Mononuclear cell (primary cell): ENCODE results near the gene DTNBP1. TPM values are rescaled to one million over a fixed set of nuclear protein-coding genes. Genes with fewer than 3 reads are reported as not detected.

Experiments used
- H3K27me3 ChIP-seq: 2 replicates; pipeline ENCODE4 v1.6.0; 2011; ENCODE audit warnings: low read length, control low read depth; ENCODE audit not compliant: insufficient read depth
- H3K4me1 ChIP-seq: 2 replicates; pipeline ENCODE4 v1.5.1; 2011; ENCODE audit warnings: mild to moderate bottlenecking, low read length, control low read depth; ENCODE audit not compliant: insufficient read depth
- H3K4me3 ChIP-seq: 2 replicates; pipeline ENCODE4 v1.5.1; 2011; ENCODE audit warnings: mild to moderate bottlenecking, low read length, moderate library complexity
- H3K9me3 ChIP-seq: 2 replicates; pipeline ENCODE4 v1.5.1; 2011; ENCODE audit warnings: low read depth, mild to moderate bottlenecking, control low read depth, low read length
- total RNA-seq: library from RNA; depleted of rRNA; stranded (reverse); fragments of >200 nt; gene quantifications from one replicate; pipeline ENCODE4 v1.2.3, GENCODE V29; 2012

The DTNBP1 gene
- total RNA-seq, 1 donor = 7.7 TPM

DNA sequence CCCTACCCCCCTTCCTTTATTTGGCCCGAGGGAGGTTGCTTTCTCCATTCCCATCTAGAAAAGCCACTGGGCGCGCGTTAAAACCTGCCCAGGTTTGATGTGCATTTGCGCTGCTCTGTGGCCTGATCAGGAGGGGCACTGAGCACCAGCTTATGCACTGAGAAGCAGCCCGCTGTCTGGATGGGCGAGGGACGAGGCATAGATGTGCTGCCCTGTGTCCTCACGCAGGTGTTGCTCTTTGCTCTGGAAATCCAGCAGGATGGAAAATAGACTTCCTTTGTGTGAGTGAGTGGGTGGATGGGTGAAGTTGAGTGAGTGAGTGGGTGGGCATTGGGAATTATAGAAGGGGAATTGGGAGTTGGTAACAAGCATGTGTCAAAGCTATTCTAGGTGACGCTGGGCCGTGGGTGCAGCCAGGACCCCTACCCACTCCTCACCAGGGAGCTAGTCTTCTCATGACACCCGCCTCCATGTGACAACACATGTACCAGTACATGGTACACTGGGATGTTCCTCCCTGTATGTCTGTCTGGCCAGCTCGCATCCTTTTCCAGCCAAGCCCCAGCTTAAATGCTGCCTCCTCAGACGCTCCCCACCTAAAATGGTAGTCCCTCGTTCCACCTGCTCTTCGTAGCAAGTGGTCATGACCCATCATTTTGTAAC lies 162.6 kb downstream of the DTNBP1 start:
- no peaks in the 10 kb centered on the region for H3K9me3 ChIP-seq
- no peaks in the 10 kb centered on the region for H3K27me3 ChIP-seq
- no peak overlapping the region for H3K4me3 ChIP-seq
- peaks cover 3% of the 10 kb centered on the region for H3K4me1 ChIP-seq

DNA sequence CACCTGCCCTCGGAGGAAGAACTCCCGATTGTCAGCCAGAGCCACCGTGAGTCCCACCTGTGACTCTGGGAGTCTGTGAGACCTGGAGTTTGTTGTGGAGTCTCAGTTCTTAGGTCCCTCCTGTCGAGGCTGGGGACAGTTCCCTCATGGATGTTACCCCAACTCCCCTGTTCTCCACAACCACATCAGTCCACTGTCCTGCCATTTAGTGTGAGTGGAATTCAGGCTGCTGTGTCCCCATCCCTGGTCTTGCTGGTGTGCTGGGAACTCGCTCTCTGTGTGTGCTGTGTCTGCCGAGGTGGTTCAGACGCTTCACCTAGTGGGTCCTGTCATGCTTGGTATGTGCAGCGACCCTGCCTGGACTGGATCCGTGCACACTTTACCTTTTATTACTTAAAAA lies 163.2 kb downstream of the DTNBP1 start:
- no peaks in the 10 kb centered on the region for H3K9me3 ChIP-seq
- H3K4me1 ChIP-seq = peaks cover 3% of the 10 kb centered on the region
- no peaks in the 10 kb centered on the region for H3K27me3 ChIP-seq
- H3K4me3 ChIP-seq = no peak overlapping the region

DNA sequence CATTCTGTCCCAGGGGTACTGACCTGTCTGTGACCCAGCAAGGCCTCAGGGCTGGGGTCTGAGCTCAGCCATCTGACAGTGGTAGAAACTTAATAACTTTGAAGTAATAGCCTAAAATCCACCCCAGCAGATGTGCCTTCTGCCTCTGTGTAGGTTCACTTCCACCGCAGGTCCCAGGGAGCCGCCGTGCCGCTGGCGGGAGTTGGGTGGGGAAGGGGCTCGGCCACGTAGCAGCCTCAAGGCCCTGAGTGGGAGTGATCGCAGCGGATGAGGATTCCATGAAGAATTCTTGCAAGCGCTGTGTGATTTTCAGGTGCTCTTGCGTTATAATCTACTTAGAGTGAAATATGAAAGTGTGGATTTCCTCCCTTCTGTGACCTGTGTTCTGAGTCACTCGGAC lies 163.7 kb downstream of the DTNBP1 start:
- Histone ChIP-seq H3K4me3 (no peak overlapping the region), H3K9me3 (no peaks in the 10 kb centered on the region), H3K27me3 (no peaks in the 10 kb centered on the region), H3K4me1 (peaks cover 3% of the 10 kb centered on the region)

DNA sequence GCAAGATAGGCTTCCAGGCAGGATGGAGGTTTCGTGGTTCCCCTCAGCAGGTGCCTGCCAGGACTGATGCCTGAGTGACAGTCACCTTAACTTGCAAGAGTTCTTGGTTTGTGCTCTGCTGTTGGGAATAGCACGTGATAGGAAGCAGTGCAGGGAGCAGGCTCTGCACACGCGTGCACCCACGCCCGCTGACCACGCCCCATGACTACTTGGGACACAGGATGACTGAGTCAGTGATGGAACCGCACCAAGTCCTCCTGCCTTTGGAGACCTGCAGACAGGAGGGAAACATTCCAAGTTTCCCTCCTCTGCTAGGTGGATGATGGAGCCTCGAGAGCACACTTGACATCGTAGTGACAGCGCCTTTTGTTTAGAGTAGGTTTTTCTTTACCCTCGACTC lies 164.2 kb downstream of the DTNBP1 start:
- Histone ChIP-seq H3K9me3 (no peaks in the 10 kb centered on the region), H3K4me3 (no peak overlapping the region), H3K4me1 (peaks cover 3% of the 10 kb centered on the region), H3K27me3 (no peaks in the 10 kb centered on the region)

DNA sequence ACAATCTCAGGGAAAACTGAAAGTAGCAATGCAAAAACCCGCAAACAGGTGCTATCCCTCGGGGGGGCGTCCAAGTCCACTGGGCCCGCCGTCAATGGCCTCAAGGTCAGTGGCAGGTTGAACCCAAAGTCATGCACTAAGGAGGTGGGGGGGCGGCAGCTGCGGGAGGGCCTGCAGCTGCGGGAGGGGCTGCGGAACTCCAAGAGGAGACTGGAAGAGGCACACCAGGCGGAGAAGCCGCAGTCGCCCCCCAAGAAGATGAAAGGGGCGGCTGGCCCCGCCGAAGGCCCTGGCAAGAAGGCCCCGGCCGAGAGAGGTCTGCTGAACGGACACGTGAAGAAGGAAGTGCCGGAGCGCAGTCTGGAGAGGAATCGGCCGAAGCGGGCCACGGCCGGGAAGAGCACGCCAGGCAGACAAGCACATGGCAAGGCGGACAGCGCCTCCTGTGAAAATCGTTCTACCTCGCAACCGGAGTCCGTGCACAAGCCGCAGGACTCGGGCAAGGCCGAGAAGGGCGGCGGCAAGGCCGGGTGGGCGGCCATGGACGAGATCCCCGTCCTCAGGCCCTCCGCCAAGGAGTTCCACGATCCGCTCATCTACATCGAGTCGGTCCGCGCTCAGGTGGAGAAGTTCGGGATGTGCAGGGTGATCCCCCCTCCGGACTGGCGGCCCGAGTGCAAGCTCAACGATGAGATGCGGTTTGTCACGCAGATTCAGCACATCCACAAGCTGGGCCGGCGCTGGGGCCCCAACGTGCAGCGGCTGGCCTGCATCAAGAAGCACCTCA lies 166.3 kb downstream of the DTNBP1 start:
- Histone ChIP-seq H3K4me1 (peaks cover 5% of the 10 kb centered on the region), H3K9me3 (no peaks in the 10 kb centered on the region), H3K4me3 (no peak overlapping the region), H3K27me3 (no peaks in the 10 kb centered on the region)

DNA sequence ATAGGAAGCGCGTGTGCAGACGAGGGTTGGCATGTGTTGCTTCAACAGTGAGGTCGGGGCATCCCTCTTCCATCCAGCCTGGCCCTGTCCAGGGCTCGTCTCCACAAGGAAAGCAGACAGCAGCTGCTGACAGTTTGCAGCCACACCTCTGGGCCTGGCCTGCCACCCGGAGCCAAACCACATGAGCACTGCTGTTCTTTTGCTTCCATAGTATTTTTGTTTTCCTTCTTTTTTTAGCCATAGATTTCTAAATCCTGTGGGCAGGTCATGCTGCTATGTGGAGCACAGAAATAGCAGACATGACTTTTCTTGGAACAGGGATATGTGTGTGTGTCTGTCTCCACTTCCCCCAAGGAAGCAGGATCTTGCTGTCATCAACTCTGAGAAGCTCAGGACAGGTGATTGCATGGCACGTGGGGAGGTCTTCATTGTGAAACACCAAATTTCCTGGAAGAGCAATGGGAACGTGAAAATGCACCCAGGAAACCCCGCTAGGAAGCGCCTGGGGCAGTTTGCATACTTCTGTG lies 167.4 kb downstream of the DTNBP1 start:
- H3K4me3 ChIP-seq = no peak overlapping the region
- no peaks in the 10 kb centered on the region for H3K27me3 ChIP-seq
- H3K4me1 ChIP-seq = peaks cover 13% of the 10 kb centered on the region
- H3K9me3 ChIP-seq = no peaks in the 10 kb centered on the region

DNA sequence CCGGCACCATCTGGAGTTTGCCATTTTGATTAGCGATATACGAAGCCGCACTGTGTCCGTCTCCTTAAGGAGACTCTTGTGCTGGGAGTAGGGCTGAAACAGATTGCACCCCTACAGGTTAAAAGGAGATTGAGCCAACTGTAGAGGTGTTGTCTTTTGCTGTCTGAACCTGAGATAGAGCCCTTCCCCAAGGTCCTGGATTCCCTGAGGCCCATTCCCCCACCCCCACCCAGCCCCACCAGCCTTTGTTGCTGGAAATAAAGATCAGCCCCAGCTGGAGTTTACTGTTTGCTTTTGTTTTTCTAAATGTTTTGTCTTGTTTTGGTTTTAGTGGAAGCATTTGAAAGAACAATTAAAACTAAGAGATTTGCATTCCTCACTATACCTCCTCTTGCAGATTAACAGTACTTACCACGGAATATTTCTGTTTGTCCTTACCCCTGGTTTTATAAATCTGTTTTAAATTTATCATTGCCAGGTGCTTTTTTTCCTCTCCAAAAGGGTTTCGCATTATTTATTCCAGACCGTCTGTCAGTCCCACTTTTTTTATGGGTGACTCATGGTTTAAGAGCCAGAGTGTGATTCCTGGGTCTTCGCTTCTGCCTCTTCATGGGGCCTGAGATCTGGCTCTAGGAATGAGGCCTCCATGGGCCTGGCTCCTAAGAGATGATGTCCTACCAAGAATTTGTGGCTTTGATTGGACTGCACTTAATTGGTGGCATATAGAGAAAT lies 169.2 kb downstream of the DTNBP1 start:
- no peak overlapping the region for H3K4me3 ChIP-seq

DNA sequence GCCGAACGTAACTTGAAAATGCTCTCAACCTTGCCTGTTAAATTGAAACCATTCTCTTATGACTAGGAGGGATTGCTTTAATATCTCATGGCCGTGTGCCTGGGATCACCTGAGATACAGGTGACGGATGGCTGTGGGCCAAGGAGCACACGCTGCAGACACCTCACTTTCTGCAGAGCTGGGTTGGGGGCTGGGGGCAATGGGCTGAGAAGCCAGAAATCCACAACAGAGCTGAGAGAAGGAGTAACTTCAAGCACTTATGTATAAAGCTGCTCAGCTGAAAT lies 170.9 kb downstream of the DTNBP1 start:
- Histone ChIP-seq H3K9me3 (no peaks in the 10 kb centered on the region), H3K4me1 (peaks cover 14% of the 10 kb centered on the region), H3K4me3 (no peak overlapping the region), H3K27me3 (no peaks in the 10 kb centered on the region)

More for the DNA sequence above, 169.2 kb downstream of the DTNBP1 start:
- Histone ChIP-seq H3K4me1 (peaks cover 16% of the 10 kb centered on the region), H3K9me3 (no peaks in the 10 kb centered on the region), H3K27me3 (no peaks in the 10 kb centered on the region)

DNA sequence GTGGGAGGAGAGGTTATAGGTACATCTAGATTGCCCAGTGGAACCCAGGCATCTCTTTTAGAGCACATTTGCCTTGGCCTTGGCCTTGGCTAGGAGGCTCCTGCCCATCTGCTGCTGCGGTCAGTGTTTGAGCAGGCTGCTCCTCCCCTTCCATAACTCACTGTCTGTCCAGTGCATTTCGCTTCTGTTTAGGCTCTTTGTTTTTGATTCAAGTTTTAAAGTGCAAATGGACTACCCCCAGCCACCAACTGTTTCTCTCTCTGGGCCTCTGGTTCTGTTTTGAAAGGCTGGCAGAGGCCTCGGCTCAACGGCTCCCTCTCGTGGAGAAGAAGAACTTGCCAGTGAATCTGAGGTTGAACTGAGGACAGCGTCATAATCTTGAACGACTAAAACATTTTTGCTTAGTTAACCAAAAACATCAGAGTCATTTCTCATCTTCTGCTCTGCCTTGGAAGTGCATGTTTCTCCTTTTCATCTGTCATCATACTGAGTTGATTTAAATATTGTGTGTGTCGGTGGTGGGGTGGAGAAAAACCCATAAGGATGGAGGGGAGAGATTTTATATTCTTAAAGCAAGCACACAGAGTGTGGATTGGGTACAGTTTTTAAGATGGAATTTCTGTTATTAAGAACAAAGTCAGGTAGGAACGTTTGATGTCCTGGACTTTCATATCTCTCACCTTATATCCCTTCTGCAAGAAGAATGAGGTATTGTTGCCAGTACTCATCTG lies 171.4 kb downstream of the DTNBP1 start:
- H3K4me3 ChIP-seq = no peak overlapping the region
- no peaks in the 10 kb centered on the region for H3K27me3 ChIP-seq
- H3K9me3 ChIP-seq = no peaks in the 10 kb centered on the region
- H3K4me1 ChIP-seq = peaks cover 14% of the 10 kb centered on the region

DNA sequence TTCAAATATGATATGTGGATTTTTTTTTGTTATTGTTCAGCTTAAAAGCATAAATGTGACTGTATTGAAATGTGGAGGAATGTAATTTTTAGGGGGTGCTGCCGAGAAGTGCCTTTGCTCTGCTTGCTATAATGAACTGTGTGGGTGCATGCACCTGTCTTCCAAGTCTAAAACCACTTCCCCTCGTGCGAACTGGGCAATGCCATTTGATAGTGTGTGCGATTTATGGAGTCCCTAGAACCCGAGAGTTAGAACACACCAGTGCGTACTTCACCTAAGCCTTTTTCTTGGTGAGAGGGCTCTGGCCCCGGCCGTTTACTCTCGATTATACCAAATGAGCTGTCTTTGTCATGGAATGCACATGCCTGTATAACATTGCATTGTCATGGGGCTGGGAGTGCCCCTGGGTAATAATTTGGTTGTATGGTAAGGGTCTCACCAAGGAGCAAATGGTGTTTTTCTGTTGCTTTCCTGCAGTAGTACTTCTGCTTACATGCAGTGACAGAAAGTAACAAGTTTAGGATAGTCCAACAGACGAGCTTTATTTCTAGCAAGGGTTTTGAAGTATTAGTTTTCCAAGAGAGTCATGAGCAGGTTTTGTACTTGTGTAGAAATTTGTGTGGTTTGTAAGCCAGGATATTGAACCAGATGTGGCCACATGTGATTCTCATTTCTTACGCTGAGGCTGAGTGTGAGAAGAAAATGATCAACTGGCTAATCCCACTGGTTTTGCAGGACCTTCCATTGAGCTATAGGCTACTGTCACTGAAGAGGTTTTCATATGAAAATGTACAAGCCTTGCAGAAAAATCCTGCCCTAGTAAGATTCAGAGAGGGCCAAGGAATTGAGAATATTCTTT lies 172.4 kb downstream of the DTNBP1 start:
- Histone ChIP-seq H3K4me1 (peaks cover 18% of the 10 kb centered on the region), H3K27me3 (no peaks in the 10 kb centered on the region), H3K9me3 (no peaks in the 10 kb centered on the region), H3K4me3 (no peak overlapping the region)

DNA sequence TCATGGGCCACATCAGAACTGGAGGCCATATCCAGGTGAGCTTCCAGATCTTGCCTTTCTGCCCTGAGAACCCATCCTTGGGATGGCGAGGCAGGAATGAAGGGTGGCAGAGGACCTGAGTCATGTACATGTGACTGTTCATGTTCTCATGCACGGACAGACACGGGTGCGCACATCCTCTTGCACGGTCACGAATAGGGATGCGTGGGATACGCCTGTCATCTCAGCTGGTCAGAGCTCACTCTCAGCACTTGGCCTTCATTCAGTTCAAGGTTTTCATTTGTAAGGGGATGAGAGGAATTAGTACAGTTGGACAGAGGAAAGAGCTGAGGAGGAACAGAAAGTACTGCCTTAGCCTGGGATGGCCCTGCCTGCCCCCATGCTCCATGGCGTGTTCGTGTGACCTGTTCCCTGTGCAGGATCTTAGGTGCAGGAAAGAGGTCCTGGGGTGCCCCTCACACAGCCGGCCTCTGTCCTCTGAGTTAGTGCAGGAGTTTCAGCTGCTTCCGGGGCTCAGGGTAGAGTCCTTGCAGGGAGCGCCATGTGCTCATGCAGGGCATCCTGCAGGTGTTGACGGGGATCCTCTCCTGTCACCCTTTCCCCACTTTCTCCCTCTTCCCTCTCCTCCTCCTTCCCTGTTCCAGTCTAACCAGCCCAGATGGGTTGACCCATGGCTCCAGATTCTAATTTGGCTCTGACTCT lies 173.4 kb downstream of the DTNBP1 start:
- Histone ChIP-seq H3K4me3 (no peak overlapping the region), H3K9me3 (no peaks in the 10 kb centered on the region), H3K4me1 (peaks cover 18% of the 10 kb centered on the region), H3K27me3 (no peaks in the 10 kb centered on the region)

DNA sequence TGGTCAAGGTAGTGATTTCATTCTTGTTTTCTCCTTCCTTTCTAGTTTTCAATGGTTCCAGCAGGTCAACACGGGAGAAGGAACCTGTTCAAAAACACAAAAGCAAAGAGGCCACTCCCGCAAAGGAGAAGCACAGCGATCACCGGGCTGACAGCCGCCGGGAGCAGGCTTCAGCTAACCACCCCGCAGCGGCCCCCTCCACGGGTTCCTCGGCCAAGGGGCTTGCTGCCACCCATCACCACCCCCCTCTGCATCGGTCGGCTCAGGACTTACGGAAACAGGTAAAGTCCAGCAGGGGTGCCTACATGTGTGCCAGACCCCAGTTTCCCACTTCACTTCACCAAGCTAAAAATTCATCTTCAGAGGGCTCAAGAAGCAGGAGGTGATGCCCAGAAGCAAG lies 175.6 kb downstream of the DTNBP1 start:
- peaks cover 18% of the 10 kb centered on the region for H3K4me1 ChIP-seq
- no peak overlapping the region for H3K4me3 ChIP-seq
- no peaks in the 10 kb centered on the region for H3K27me3 ChIP-seq
- H3K9me3 ChIP-seq = no peaks in the 10 kb centered on the region

DNA sequence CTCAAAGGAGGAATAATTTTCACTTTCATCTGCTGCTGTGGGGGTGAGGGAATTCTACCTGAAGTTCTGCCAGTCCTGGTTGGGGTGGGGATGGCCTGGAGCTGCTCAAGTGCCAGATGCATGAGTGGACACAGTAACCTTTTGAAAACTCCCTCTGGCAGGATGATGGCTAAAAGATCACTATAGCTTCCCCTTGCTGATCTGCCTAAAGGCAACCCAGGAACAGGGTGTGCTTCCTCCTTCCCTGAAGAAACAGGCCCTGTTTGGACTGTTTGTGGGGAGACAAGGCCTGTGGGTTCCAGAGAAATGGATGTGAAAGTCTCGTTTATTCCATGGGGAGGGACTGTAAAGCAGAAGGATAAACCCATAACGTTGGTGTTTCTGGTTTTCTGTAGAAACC lies 176.9 kb downstream of the DTNBP1 start:
- H3K27me3 ChIP-seq = no peaks in the 10 kb centered on the region
- no peaks in the 10 kb centered on the region for H3K9me3 ChIP-seq
- H3K4me3 ChIP-seq = no peak overlapping the region
- H3K4me1 ChIP-seq = peaks cover 17% of the 10 kb centered on the region

DNA sequence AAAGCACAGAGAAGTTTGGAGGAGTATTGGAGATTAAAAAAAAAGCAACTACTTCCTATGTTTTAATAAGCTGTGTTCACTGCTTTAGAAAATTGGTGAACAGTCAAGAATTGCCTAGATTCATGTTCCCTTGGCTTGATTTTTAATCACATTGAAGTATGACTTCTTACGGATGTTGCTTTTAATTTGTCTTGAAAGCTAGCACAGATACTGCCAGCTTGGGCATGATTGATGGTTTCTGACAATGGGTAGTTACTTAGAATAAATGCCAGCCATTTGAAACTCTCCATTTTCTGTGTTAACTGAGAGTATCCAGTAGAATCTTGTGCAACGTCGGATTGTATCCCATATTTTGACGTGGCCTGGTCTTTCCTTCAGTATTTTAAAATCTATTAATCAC lies 178.0 kb downstream of the DTNBP1 start:
- Histone ChIP-seq H3K9me3 (no peaks in the 10 kb centered on the region), H3K4me1 (peaks cover 22% of the 10 kb centered on the region), H3K4me3 (no peak overlapping the region), H3K27me3 (no peaks in the 10 kb centered on the region)
